HG03064 (cell line): ENCODE measurements around the gene ANXA7.
A peak's percentile ranks its signal among the peaks of the same experiment; 100 is the strongest.
"Not testable (repeated sequence)": the region's sequence is repeated elsewhere in the genome, so short reads cannot be mapped to it uniquely, and the experiment has no call there.

ENCODE experiments used
- ATAC-seq: cut with Tn5 transposase; IDR thresholded peaks from one replicate; pipeline ENCODE4 v1.9.1; 2021; ENCODE audit warnings: low read depth; ENCODE audit not compliant: unreplicated experiment

The ANXA7 gene

GRCh38 chr10:73408978-73409521 is 4.8 kb downstream of the ANXA7 start:
- ATAC-seq: no peak

GRCh38 chr10:73408061-73408460 is 5.8 kb downstream of the ANXA7 start:
- no peak for ATAC-seq

- ATAC-seq: no peak
Measured at GRCh38 chr10:73407495-73407894, 6.4 kb downstream of the ANXA7 start.

- ATAC-seq: no peak
Measured at GRCh38 chr10:73406846-73407245, 7.0 kb downstream of the ANXA7 start.

GRCh38 chr10:73405556-73405955 is 8.3 kb downstream of the ANXA7 start:
- no peak for ATAC-seq

GRCh38 chr10:73404690-73405089 is 9.2 kb downstream of the ANXA7 start:
- no peak for ATAC-seq

- ATAC-seq: no peak
Measured at GRCh38 chr10:73401636-73402035, 12.2 kb downstream of the ANXA7 start.

- no peak for ATAC-seq
Measured at GRCh38 chr10:73399063-73399462, 14.8 kb downstream of the ANXA7 start.

- no peak for ATAC-seq
Measured at GRCh38 chr10:73398024-73398423, 15.8 kb downstream of the ANXA7 start.

- not testable (repeated sequence) for ATAC-seq
Measured at GRCh38 chr10:73394325-73394724, 19.5 kb downstream of the ANXA7 start.

- ATAC-seq: no peak
Measured at GRCh38 chr10:73388228-73388627, 25.6 kb downstream of the ANXA7 start.

- ATAC-seq: no peak
Measured at GRCh38 chr10:73386583-73386982, 27.3 kb downstream of the ANXA7 start.

GRCh38 chr10:73379064-73379748 is 34.7 kb downstream of the ANXA7 start:
- no peak for ATAC-seq

- no peak for ATAC-seq
Measured at GRCh38 chr10:73376679-73377078, 37.2 kb downstream of the ANXA7 start.

- ATAC-seq: no peak
Measured at GRCh38 chr10:73368238-73368637, 45.6 kb downstream of the ANXA7 start.

GRCh38 chr10:73366381-73367298 is 47.2 kb downstream of the ANXA7 start:
- no peak for ATAC-seq

GRCh38 chr10:73364964-73365363 is 48.9 kb downstream of the ANXA7 start:
- ATAC-seq: no peak

- no peak for ATAC-seq
Measured at GRCh38 chr10:73359492-73359891, 54.4 kb downstream of the ANXA7 start.

- ATAC-seq: peak; percentile 91
Measured at GRCh38 chr10:73358331-73359279, 55.3 kb downstream of the ANXA7 start, which contains the start of gene CFAP70. Gene CFAP70 (minus strand): TSS chr10:73358864. CDS start chr10:73354796, 4,068 bp downstream.

GRCh38 chr10:73357821-73358220 is 56.0 kb downstream of the ANXA7 start:
- ATAC-seq: no peak
